Left hindlimb (tissue), 1 donor: ENCODE results near the gene PROK1.

Experiments used
- DNase-seq: peaks from one replicate; pipeline ENCODE4 v3.0.0-alpha.2; 2018

PROK1 gene

GRCh38 chr1:110466646-110467280 is 15.8 kb downstream of the PROK1 start:
- no peak for DNase-seq

- no peak for DNase-seq
These were observed 20.2 kb downstream of the PROK1 start for GRCh38 chr1:110471131-110471530.

GRCh38 chr1:110472546-110472945 is 21.6 kb downstream of the PROK1 start:
- no peak for DNase-seq

- no peak for DNase-seq
These were observed 23.5 kb downstream of the PROK1 start for GRCh38 chr1:110474444-110474843.

GRCh38 chr1:110475362-110476027 is 24.5 kb downstream of the PROK1 start:
- DNase-seq = no peak

GRCh38 chr1:110476028-110476765 is 25.2 kb downstream of the PROK1 start:
- no peak for DNase-seq

GRCh38 chr1:110477041-110477440 is 26.1 kb downstream of the PROK1 start:
- no peak for DNase-seq

- DNase-seq = no peak
These were observed 26.6 kb downstream of the PROK1 start for GRCh38 chr1:110477445-110477957.

GRCh38 chr1:110477967-110478640 is 27.2 kb downstream of the PROK1 start:
- DNase-seq = no peak

GRCh38 chr1:110478886-110479285 is 27.9 kb downstream of the PROK1 start:
- DNase-seq = no peak

- no peak for DNase-seq
These were observed 29.6 kb downstream of the PROK1 start for GRCh38 chr1:110480356-110481096.

- no peak for DNase-seq
These were observed 31.1 kb downstream of the PROK1 start for GRCh38 chr1:110481968-110482623.

- no peak for DNase-seq
These were observed 31.8 kb downstream of the PROK1 start for GRCh38 chr1:110482662-110483307.

- no peak for DNase-seq
These were observed 32.3 kb downstream of the PROK1 start for GRCh38 chr1:110483308-110483685.

- DNase-seq = no peak
These were observed 33.9 kb downstream of the PROK1 start for GRCh38 chr1:110484801-110485200.

- DNase-seq = no peak
These were observed 34.8 kb downstream of the PROK1 start for GRCh38 chr1:110485725-110486124.

GRCh38 chr1:110487726-110488125 is 36.8 kb downstream of the PROK1 start:
- DNase-seq = no peak

GRCh38 chr1:110488161-110488560 is 37.2 kb downstream of the PROK1 start:
- no peak for DNase-seq

- no peak for DNase-seq
These were observed 37.9 kb downstream of the PROK1 start for GRCh38 chr1:110488867-110489266.

- DNase-seq = no peak
These were observed 38.5 kb downstream of the PROK1 start for GRCh38 chr1:110489406-110489805.

GRCh38 chr1:110489973-110490542 is 39.1 kb downstream of the PROK1 start:
- DNase-seq = no peak
